Measurements from ENCODE around the gene RBFOX2.
A peak's percentile ranks its signal among the peaks of the same experiment; 100 is the strongest.
"Not testable (repeated sequence)": the region's sequence is repeated elsewhere in the genome, so short reads cannot be mapped to it uniquely, and the experiment has no call there.

Gene RBFOX2, protein sequence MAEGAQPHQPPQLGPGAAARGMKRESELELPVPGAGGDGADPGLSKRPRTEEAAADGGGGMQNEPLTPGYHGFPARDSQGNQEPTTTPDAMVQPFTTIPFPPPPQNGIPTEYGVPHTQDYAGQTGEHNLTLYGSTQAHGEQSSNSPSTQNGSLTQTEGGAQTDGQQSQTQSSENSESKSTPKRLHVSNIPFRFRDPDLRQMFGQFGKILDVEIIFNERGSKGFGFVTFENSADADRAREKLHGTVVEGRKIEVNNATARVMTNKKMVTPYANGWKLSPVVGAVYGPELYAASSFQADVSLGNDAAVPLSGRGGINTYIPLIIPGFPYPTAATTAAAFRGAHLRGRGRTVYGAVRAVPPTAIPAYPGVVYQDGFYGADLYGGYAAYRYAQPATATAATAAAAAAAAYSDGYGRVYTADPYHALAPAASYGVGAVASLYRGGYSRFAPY

GRCh38 chr22:36028646-36029405 lies at the start of gene RBFOX2:
Gene RBFOX2 (minus strand): TSS chr22:36028824. CDS start chr22:36028425, 399 bp downstream.
- DNase-seq (ENCODE audit: low read depth in 2 of 2) = peak; percentile 69 to 71

DNA sequence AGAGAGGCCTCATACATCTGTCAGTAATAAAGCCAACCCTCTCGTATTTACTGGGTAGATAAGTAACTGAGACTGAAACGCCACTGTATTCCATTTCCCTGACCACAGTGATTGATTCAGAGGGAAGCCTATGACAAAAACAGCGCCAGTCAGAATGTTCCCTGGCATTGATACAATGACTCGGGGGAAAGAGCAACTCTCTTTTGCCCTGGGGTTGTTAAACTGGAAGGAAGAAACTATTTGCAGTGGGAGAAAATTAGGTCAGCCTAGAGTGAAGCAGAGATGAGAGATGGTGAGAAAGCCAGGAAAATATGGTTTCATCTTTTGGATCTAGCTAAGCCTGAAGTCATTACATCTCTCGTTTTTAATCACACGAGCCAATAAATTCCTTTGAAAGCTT lies 48.6 kb upstream of the RBFOX2 start:
- no peak for DNase-seq (ENCODE audit: low read depth in 2 of 2)

GRCh38 chr22:36075724-36076123 lies 47.1 kb upstream of the RBFOX2 start:
- no peak for DNase-seq (ENCODE audit: low read depth in 2 of 2)

DNA sequence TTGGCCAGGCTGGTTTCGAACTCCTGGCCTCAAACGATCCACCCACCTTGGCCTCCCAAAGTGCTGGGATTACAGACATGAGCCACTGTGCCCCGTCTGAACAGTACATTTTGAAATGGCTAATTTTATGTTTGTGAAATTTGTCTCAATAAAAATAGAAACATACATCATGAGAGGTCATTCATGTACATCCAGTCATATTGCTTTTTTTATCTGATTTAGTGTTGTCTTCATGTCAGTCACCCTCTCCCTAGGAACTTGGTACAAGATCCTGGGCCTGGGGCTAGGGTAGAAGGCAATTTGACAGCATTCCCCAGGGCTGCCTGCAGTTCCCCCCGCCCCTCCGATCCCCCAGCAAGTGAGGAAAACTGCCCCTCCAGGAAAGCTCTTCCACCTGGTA lies 46.6 kb upstream of the RBFOX2 start:
- DNase-seq (ENCODE audit: low read depth in 2 of 2) = no peak

- no peak for DNase-seq (ENCODE audit: low read depth in 2 of 2)
These were observed 44.9 kb upstream of the RBFOX2 start for GRCh38 chr22:36073476-36073875.

- DNase-seq (ENCODE audit: low read depth in 2 of 2) = not testable (repeated sequence)
These were observed 42.0 kb upstream of the RBFOX2 start for GRCh38 chr22:36070645-36071044.

DNA sequence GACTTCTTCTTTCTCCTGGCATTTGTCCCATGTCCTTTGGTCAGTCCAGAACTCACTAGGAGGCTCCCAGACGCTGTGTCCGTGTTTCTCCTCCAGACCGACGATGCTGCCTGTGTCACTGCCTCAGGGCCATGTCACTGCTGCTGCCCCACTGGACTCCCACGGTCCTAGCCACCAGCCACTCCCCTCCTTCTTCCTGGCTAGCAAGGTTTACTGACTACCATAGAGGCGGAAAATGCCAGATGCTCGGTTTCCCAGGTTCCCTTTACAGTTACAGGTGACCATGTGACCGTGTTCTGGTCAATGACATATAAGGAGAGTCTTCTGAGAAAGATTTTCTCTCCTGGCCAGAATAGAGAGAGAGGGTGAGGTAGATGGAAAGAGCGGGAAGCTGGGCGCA lies 40.7 kb upstream of the RBFOX2 start:
- no peak for DNase-seq (ENCODE audit: low read depth in 2 of 2)

- DNase-seq (ENCODE audit: low read depth in 2 of 2) = no peak
These were observed 40.2 kb upstream of the RBFOX2 start for GRCh38 chr22:36068776-36069344.

- DNase-seq (ENCODE audit: low read depth in 2 of 2) = no peak
These were observed 38.6 kb upstream of the RBFOX2 start for GRCh38 chr22:36067235-36067558.

- peak; percentile 53 to 68 for DNase-seq (ENCODE audit: low read depth in 2 of 2)
These were observed 37.3 kb upstream of the RBFOX2 start for GRCh38 chr22:36065775-36066544.

DNA sequence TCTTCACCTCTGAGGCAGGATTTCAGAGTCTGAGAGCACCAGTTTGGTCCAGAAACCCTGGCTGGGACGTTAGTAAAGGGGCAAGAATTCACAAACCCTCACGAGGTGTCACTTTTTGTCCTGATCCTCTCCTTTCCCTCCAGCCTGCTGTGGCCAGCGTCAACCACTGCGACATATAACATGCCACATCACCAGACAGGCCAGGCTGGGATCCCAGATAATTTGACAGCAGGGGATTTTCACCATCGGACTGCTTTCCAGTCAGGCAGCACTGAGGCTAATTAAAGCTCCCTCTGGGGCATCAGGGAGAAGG lies 36.8 kb upstream of the RBFOX2 start:
- DNase-seq (ENCODE audit: low read depth in 2 of 2) = no peak

DNA sequence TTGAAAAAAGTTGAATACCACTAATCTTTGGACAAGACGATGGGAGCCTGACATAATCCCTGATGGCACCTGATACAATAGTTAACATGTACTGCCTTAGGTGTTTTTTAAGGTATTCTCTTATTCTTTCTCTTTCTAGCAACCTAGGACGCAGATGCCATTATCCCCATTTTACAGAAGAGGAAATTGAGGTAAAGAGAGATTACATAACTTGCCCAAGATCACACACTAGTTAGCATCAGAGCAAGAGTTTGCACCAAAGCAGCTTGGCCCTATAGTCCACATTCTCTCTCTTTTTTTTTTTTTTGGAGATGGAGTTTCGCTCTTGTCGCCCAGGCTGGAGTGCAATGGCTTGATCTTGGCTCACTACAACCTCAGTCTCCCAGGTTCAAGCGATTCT lies 35.7 kb upstream of the RBFOX2 start:
- DNase-seq (ENCODE audit: low read depth in 2 of 2) = no peak

DNA sequence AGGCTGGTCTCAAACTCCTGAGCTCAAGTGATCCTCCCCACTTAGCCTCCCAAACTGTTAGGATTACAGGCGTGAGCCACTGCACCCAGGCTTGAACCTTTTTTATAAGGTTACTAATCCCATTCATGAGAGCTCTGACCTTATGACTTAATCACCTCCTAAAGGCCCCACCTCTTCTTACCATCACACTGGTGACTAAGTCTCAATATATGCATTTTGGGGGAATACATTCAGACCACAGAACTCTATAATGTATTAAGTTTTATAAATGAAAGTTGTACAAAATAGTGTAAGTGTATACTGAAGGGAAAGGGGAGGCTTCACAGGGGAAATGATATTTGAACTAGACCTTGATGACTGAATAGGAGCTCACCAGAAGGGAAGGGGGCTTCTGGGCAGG lies 28.4 kb upstream of the RBFOX2 start:
- DNase-seq (ENCODE audit: low read depth in 2 of 2) = no peak

- no peak for DNase-seq (ENCODE audit: low read depth in 2 of 2)
These were observed 27.0 kb upstream of the RBFOX2 start for GRCh38 chr22:36055376-36056295.

GRCh38 chr22:36054446-36054845 lies 25.8 kb upstream of the RBFOX2 start:
- not testable (repeated sequence) for DNase-seq (ENCODE audit: low read depth in 2 of 2)

DNA sequence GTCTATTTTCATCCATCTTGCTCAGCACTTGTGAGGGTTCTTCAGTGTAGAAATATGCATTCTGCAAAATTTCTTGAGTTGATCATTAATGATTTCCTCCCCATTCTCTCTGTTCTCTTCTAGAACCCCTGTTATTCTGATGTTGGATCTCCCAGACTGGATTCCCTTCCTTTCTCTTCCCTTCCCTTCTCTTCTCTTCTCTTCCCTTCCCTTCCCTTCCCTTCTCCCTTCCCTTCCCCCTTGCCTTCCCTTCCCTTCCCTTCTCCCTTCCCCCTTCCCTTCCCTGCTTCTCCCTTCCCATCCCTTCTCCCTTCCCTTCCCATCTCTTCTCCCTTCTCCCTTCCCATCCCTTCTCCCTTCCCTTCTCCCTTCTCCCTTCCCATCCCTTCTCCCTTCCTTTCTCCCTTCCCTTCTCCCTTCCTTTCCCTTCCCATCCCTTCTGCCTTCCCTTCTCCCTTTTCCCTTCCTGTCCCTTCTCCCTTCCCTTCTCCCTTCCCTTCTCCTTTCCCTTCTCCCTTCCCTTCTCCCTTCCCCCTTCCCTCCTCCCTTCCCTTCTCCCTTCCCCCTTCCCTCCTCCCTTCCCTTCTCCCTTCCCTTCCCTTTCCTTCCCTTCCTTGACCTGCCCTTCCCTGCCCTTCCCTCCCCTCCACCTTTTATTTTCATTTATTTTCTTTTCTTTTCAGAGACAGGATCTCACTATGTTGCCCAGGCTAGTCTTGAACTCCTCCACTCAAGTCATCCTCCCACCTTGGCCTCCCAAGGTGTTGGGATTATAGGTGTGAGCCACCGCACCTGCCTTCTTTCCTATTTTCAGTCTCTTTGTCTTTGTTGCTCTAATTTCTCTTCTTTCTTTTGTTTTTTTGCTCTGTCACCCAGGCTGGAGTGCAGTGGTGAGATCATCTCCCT lies 24.9 kb upstream of the RBFOX2 start:
- no peak for DNase-seq (ENCODE audit: low read depth in 2 of 2)

GRCh38 chr22:36052505-36052941 lies 23.9 kb upstream of the RBFOX2 start:
- no peak for DNase-seq (ENCODE audit: low read depth in 2 of 2)

DNA sequence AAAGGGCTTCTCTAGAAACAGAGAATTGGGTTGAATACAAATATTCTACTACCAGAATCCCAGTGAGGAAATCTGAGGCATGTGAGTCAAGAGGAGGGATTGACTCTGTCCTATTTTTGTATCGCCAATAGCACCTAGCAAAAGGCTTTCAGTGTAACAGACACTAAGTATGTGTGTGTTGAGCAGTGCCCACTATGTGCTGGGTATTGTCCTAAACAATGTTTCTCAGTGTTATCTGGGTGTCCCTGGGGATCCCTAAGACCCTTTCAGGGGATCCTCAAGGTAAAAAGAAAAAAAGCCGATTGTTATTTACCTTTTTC lies 21.0 kb upstream of the RBFOX2 start:
- DNase-seq (ENCODE audit: low read depth in 2 of 2) = no peak

DNA sequence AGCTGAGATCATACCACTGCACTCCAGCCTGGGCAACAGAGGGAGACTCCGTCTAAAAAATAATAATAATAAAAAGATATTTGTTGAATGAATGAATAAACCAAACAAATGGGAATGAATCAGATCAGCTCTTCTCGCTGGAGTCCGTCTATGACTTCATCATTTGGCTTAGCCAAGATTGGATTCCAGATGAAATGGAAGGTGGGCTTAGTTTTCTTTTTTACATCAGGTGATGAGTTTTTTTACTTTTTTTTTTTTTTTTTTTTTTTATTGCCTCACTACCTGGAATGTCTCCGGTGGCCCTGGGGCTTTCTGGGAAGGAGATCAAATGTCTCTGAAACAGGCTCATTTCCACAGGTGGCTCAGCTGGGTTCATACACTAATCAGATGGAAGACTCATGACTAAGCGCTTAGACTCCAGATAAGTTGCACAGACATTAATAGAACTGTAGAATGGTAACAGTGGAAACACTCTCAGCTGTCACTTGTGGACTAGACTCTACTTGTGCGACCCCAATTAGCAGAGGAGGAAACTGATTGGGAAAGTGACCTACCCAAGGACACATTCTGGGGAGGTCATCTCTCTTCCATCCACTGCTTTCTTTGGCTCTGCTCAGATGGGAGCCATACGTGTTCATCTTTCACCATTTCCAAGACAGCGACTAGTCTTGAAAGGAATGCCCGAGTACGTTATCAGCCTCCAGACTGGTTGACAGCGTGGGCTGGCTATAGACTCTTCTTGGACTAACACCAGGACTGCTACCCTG lies 20.5 kb upstream of the RBFOX2 start:
- DNase-seq (ENCODE audit: low read depth in 2 of 2) = no peak

Measured in stimulated activated CD4-positive, alpha-beta T cell treated with anti-CD3 and anti-CD28 coated beads, Interleukin-15, amount 100 ng/mL, for 48 hours (primary cell).